ENCODE data around the gene TPM2.

The TPM2 gene

GRCh38 chr9:35712762-35713400 is 23.2 kb upstream of the TPM2 start:
- Histone ChIP-seq H3K36me3 (ENCODE audit: control insufficient read depth, insufficient read depth, low read length) (peaks cover 38% of the 10 kb centered on the region), H3K27me3 (ENCODE audit: insufficient read depth, low read length, poor library complexity) (no peaks in the 10 kb centered on the region), H3K79me2 (ENCODE audit: control insufficient read depth, insufficient read depth, low read length) (no peaks in the 10 kb centered on the region), H3K9ac (ENCODE audit: low read length) (no peak overlapping the region), H3K4me3 (ENCODE audit: low read length) (no peak overlapping the region), H4K8ac (ENCODE audit: low read depth, low read length) (no peak overlapping the region), H3K56ac (ENCODE audit: low read length) (no peak overlapping the region), H4K5ac (ENCODE audit: low read length) (no peak overlapping the region), H2BK15ac (replicated peaks; ENCODE audit: low read depth) (no peak overlapping the region), H2BK120ac (ENCODE audit: low read depth, low read length) (no peak overlapping the region), H2BK5ac (ENCODE audit: low read length) (no peak overlapping the region), H3K79me1 (ENCODE audit: low read length) (no peaks in the 10 kb centered on the region), H3K18ac (ENCODE audit: low read length) (no peak overlapping the region), H3K27ac (ENCODE audit: low read depth, low read length) (no peak overlapping the region), H2AK5ac (ENCODE audit: low read length) (no peak overlapping the region), H3K23ac (ENCODE audit: low read length) (no peak overlapping the region), H3K4me2 (ENCODE audit: low read length) (no peak overlapping the region), H3K4ac (ENCODE audit: low read depth, low read length) (no peak overlapping the region), H3K4me1 (ENCODE audit: control insufficient read depth, low read depth, low read length) (no peaks in the 10 kb centered on the region)
- WGBS (ENCODE audit: extremely low coverage, insufficient coverage, low lambda C conversion rate): no CpG with 5 or more reads among the region's 11 CpGs
- no peak for DNase-seq

- Histone ChIP-seq H3K4ac (ENCODE audit: low read depth, low read length) (no peak overlapping the region), H3K27ac (ENCODE audit: low read depth, low read length) (no peak overlapping the region), H2BK5ac (ENCODE audit: low read length) (no peak overlapping the region), H3K79me1 (ENCODE audit: low read length) (no peaks in the 10 kb centered on the region), H3K27me3 (ENCODE audit: insufficient read depth, low read length, poor library complexity) (no peaks in the 10 kb centered on the region), H2AK5ac (ENCODE audit: low read length) (no peak overlapping the region), H2BK15ac (replicated peaks; ENCODE audit: low read depth) (no peak overlapping the region), H4K5ac (ENCODE audit: low read length) (no peak overlapping the region), H3K23ac (ENCODE audit: low read length) (no peak overlapping the region), H3K4me2 (ENCODE audit: low read length) (no peak overlapping the region), H3K4me3 (ENCODE audit: low read length) (no peak overlapping the region), H3K18ac (ENCODE audit: low read length) (no peak overlapping the region), H3K4me1 (ENCODE audit: control insufficient read depth, low read depth, low read length) (no peaks in the 10 kb centered on the region), H3K56ac (ENCODE audit: low read length) (no peak overlapping the region), H3K9ac (ENCODE audit: low read length) (no peak overlapping the region), H3K36me3 (ENCODE audit: control insufficient read depth, insufficient read depth, low read length) (peaks cover 38% of the 10 kb centered on the region), H3K79me2 (ENCODE audit: control insufficient read depth, insufficient read depth, low read length) (no peaks in the 10 kb centered on the region), H2BK120ac (ENCODE audit: low read depth, low read length) (no peak overlapping the region), H4K8ac (ENCODE audit: low read depth, low read length) (no peak overlapping the region)
- DNase-seq: no peak
- no CpG with 5 or more reads among the region's 21 CpGs for WGBS (ENCODE audit: extremely low coverage, insufficient coverage, low lambda C conversion rate)
Measured at GRCh38 chr9:35711501-35712428, 22.0 kb upstream of the TPM2 start.

GRCh38 chr9:35710818-35711500 is 21.2 kb upstream of the TPM2 start:
- Histone ChIP-seq H2BK15ac (replicated peaks; ENCODE audit: low read depth) (no peak overlapping the region), H3K27me3 (ENCODE audit: insufficient read depth, low read length, poor library complexity) (no peaks in the 10 kb centered on the region), H2BK120ac (ENCODE audit: low read depth, low read length) (no peak overlapping the region), H3K23ac (ENCODE audit: low read length) (no peak overlapping the region), H2BK5ac (ENCODE audit: low read length) (no peak overlapping the region), H3K36me3 (ENCODE audit: control insufficient read depth, insufficient read depth, low read length) (peaks cover 38% of the 10 kb centered on the region), H3K27ac (ENCODE audit: low read depth, low read length) (no peak overlapping the region), H3K56ac (ENCODE audit: low read length) (no peak overlapping the region), H3K18ac (ENCODE audit: low read length) (no peak overlapping the region), H3K4me3 (ENCODE audit: low read length) (no peak overlapping the region), H3K9ac (ENCODE audit: low read length) (no peak overlapping the region), H3K79me1 (ENCODE audit: low read length) (no peaks in the 10 kb centered on the region), H3K4me2 (ENCODE audit: low read length) (no peak overlapping the region), H4K8ac (ENCODE audit: low read depth, low read length) (no peak overlapping the region), H4K5ac (ENCODE audit: low read length) (no peak overlapping the region), H2AK5ac (ENCODE audit: low read length) (no peak overlapping the region), H3K79me2 (ENCODE audit: control insufficient read depth, insufficient read depth, low read length) (no peaks in the 10 kb centered on the region), H3K4me1 (ENCODE audit: control insufficient read depth, low read depth, low read length) (no peaks in the 10 kb centered on the region), H3K4ac (ENCODE audit: low read depth, low read length) (no peak overlapping the region)
- WGBS (ENCODE audit: extremely low coverage, insufficient coverage, low lambda C conversion rate): no CpG with 5 or more reads among the region's 7 CpGs
- no peak for DNase-seq

GRCh38 chr9:35708146-35708545 is 18.4 kb upstream of the TPM2 start:
- Histone ChIP-seq H3K23ac (ENCODE audit: low read length) (no peak overlapping the region), H2BK120ac (ENCODE audit: low read depth, low read length) (no peak overlapping the region), H2BK15ac (replicated peaks; ENCODE audit: low read depth) (no peak overlapping the region), H3K4me1 (ENCODE audit: control insufficient read depth, low read depth, low read length) (no peaks in the 10 kb centered on the region), H3K79me2 (ENCODE audit: control insufficient read depth, insufficient read depth, low read length) (no peaks in the 10 kb centered on the region), H3K4ac (ENCODE audit: low read depth, low read length) (no peak overlapping the region), H3K9ac (ENCODE audit: low read length) (no peak overlapping the region), H3K36me3 (ENCODE audit: control insufficient read depth, insufficient read depth, low read length) (peaks cover 45% of the 10 kb centered on the region), H3K18ac (ENCODE audit: low read length) (no peak overlapping the region), H4K8ac (ENCODE audit: low read depth, low read length) (no peak overlapping the region), H3K4me2 (ENCODE audit: low read length) (no peak overlapping the region), H3K4me3 (ENCODE audit: low read length) (no peak overlapping the region), H3K79me1 (ENCODE audit: low read length) (no peaks in the 10 kb centered on the region), H2AK5ac (ENCODE audit: low read length) (no peak overlapping the region), H3K56ac (ENCODE audit: low read length) (no peak overlapping the region), H3K27ac (ENCODE audit: low read depth, low read length) (no peak overlapping the region), H2BK5ac (ENCODE audit: low read length) (no peak overlapping the region), H4K5ac (ENCODE audit: low read length) (no peak overlapping the region), H3K27me3 (ENCODE audit: insufficient read depth, low read length, poor library complexity) (no peaks in the 10 kb centered on the region)
- no peak for DNase-seq
- WGBS (ENCODE audit: extremely low coverage, insufficient coverage, low lambda C conversion rate): no CpG with 5 or more reads among the region's 4 CpGs

- Histone ChIP-seq H3K27me3 (ENCODE audit: insufficient read depth, low read length, poor library complexity) (no peaks in the 10 kb centered on the region), H2BK120ac (ENCODE audit: low read depth, low read length) (no peak overlapping the region), H3K36me3 (ENCODE audit: control insufficient read depth, insufficient read depth, low read length) (peaks cover 46% of the 10 kb centered on the region), H4K5ac (ENCODE audit: low read length) (no peak overlapping the region), H3K4me3 (ENCODE audit: low read length) (no peak overlapping the region), H4K8ac (ENCODE audit: low read depth, low read length) (no peak overlapping the region), H3K23ac (ENCODE audit: low read length) (no peak overlapping the region), H3K18ac (ENCODE audit: low read length) (no peak overlapping the region), H3K56ac (ENCODE audit: low read length) (no peak overlapping the region), H2AK5ac (ENCODE audit: low read length) (no peak overlapping the region), H2BK15ac (replicated peaks; ENCODE audit: low read depth) (no peak overlapping the region), H3K79me2 (ENCODE audit: control insufficient read depth, insufficient read depth, low read length) (no peaks in the 10 kb centered on the region), H3K4me1 (ENCODE audit: control insufficient read depth, low read depth, low read length) (no peaks in the 10 kb centered on the region), H3K4ac (ENCODE audit: low read depth, low read length) (no peak overlapping the region), H3K79me1 (ENCODE audit: low read length) (no peaks in the 10 kb centered on the region), H2BK5ac (ENCODE audit: low read length) (no peak overlapping the region), H3K4me2 (ENCODE audit: low read length) (no peak overlapping the region), H3K27ac (ENCODE audit: low read depth, low read length) (no peak overlapping the region), H3K9ac (ENCODE audit: low read length) (no peak overlapping the region)
- WGBS (ENCODE audit: extremely low coverage, insufficient coverage, low lambda C conversion rate): no CpG with 5 or more reads among the region's 10 CpGs
- DNase-seq: no peak
Measured at GRCh38 chr9:35706951-35707350, 17.2 kb upstream of the TPM2 start.
